IMR-90 (cell line): Measurements from ENCODE around the gene NT5DC3.

Experiments used
- BHLHE40 ChIP-seq: fragments of 150-350 bp; IDR thresholded peaks from 2 replicates; pipeline ENCODE4 v1.6.1; 2016; ENCODE audit warnings: mild to moderate bottlenecking, low read depth, low read length
- CEBPB ChIP-seq: IDR thresholded peaks from 2 replicates; pipeline ENCODE4 v1.6.1; 2012; ENCODE audit warnings: low read depth, low read length, improper control_type of control experiment
- CHD1 ChIP-seq: IDR thresholded peaks from 2 replicates; pipeline ENCODE4 v1.6.1; 2012; ENCODE audit warnings: low read depth, low read length, improper control_type of control experiment
- FOS ChIP-seq: fragments of 150-350 bp; IDR thresholded peaks from 2 replicates; pipeline ENCODE4 v1.6.1; 2016; ENCODE audit warnings: low read depth, low read length
- MAZ ChIP-seq: IDR thresholded peaks from 2 replicates; pipeline ENCODE4 v1.6.1; 2012; ENCODE audit warnings: low read depth, mild to moderate bottlenecking, low read length, improper control_type of control experiment, moderate library complexity, borderline replicate concordance
- MXI1 ChIP-seq: IDR thresholded peaks from 2 replicates; pipeline ENCODE4 v1.6.1; 2012; ENCODE audit warnings: low read depth, mild to moderate bottlenecking, low read length, moderate library complexity, borderline replicate concordance
- NFE2L2 ChIP-seq: fragments of 150-350 bp; IDR thresholded peaks from 2 replicates; pipeline ENCODE4 v1.6.1; 2016; ENCODE audit warnings: low read depth, mild to moderate bottlenecking, low read length
- POLR2A ChIP-seq: IDR thresholded peaks from 2 replicates; pipeline ENCODE4 v1.6.1; 2012; ENCODE audit warnings: mild to moderate bottlenecking, low read depth, low read length
- RAD21 ChIP-seq: IDR thresholded peaks from 2 replicates; pipeline ENCODE4 v1.6.1; 2012; ENCODE audit warnings: low read length, improper control_type of control experiment
- RFX5 ChIP-seq: IDR thresholded peaks from 2 replicates; pipeline ENCODE4 v1.8.0; 2012; ENCODE audit warnings: low read depth, mild to moderate bottlenecking, low read length, moderate library complexity
- SMC3 ChIP-seq: fragments of 150-350 bp; IDR thresholded peaks from 2 replicates; pipeline ENCODE4 v1.6.1; 2016; ENCODE audit warnings: low read depth, mild to moderate bottlenecking, antibody characterized with exemption, low read length, moderate library complexity
- TF ChIP-seq, protein P1 (sequence below): conservative IDR thresholded peaks from 2 replicates; pipeline ENCODE4 v1.5.1; 2012; ENCODE audit warnings: mild to moderate bottlenecking, low read depth, low read length, improper control_type of control experiment
- TF ChIP-seq, protein P2 (sequence below): fragments of 150-350 bp; IDR thresholded peaks from 2 replicates; pipeline ENCODE4 v1.6.1; 2016; ENCODE audit warnings: low read depth, mild to moderate bottlenecking, low read length, moderate library complexity, borderline replicate concordance
- TF ChIP-seq, protein P3 (sequence below): fragments of 150-350 bp; IDR thresholded peaks from 2 replicates; pipeline ENCODE4 v1.6.1; 2017; ENCODE audit warnings: mild to moderate bottlenecking, antibody characterized with exemption, low read length, low read depth

DNA sequence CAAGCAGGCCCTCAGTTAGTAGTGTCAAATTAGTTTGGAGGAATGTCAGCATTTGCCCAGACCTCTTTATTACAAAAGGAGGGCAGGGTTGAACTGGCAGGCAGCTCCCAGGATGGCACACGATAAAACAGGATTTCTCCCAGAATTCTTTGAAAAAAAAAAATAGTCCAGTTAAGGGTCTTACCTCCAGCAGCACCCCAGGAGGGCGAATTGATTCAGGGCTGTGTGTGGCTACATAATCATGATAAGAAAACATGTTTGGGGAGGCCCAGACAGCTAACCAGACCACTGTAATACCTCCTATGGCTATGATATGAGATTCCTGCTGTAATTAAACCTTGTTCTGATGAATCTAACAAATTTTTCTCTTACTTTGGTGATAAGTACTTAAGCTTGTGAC is 38.8 kb upstream of the NT5DC3 start:
- TF ChIP-seq MXI1 (no peak), RFX5 (no peak), POLR2A (no peak), CEBPB (no peak), FOS (no peak), RAD21 (no peak), BHLHE40 (no peak), CHD1 (no peak), SMC3 (no peak), NFE2L2 (no peak), MAZ (no peak)
- TF ChIP-seq, protein P1, sequence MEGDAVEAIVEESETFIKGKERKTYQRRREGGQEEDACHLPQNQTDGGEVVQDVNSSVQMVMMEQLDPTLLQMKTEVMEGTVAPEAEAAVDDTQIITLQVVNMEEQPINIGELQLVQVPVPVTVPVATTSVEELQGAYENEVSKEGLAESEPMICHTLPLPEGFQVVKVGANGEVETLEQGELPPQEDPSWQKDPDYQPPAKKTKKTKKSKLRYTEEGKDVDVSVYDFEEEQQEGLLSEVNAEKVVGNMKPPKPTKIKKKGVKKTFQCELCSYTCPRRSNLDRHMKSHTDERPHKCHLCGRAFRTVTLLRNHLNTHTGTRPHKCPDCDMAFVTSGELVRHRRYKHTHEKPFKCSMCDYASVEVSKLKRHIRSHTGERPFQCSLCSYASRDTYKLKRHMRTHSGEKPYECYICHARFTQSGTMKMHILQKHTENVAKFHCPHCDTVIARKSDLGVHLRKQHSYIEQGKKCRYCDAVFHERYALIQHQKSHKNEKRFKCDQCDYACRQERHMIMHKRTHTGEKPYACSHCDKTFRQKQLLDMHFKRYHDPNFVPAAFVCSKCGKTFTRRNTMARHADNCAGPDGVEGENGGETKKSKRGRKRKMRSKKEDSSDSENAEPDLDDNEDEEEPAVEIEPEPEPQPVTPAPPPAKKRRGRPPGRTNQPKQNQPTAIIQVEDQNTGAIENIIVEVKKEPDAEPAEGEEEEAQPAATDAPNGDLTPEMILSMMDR: no peak
- TF ChIP-seq, protein P2, sequence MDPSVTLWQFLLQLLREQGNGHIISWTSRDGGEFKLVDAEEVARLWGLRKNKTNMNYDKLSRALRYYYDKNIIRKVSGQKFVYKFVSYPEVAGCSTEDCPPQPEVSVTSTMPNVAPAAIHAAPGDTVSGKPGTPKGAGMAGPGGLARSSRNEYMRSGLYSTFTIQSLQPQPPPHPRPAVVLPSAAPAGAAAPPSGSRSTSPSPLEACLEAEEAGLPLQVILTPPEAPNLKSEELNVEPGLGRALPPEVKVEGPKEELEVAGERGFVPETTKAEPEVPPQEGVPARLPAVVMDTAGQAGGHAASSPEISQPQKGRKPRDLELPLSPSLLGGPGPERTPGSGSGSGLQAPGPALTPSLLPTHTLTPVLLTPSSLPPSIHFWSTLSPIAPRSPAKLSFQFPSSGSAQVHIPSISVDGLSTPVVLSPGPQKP: no peak
- TF ChIP-seq, protein P3, sequence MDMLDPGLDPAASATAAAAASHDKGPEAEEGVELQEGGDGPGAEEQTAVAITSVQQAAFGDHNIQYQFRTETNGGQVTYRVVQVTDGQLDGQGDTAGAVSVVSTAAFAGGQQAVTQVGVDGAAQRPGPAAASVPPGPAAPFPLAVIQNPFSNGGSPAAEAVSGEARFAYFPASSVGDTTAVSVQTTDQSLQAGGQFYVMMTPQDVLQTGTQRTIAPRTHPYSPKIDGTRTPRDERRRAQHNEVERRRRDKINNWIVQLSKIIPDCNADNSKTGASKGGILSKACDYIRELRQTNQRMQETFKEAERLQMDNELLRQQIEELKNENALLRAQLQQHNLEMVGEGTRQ: no peak
